T47D (cell line): ENCODE measurements around the gene IRAK1.
"Not testable (repeated sequence)": the region's sequence is repeated elsewhere in the genome, so short reads cannot be mapped to it uniquely, and the experiment has no call there.

Experiments used
- DNase-seq, 2 experiments: peaks; one replicate each; pipeline versions ENCODE4 v3.0.0 to v3.0.0-alpha.2; 2011 to 2012; ENCODE audit warnings: low read depth in 1 of 2, low spot score in 1 of 2
- JUND ChIP-seq: IDR thresholded peaks from 2 replicates; pipeline ENCODE4 v1.6.1; 2012; ENCODE audit warnings: low read depth
- in situ Hi-C: cut with HindIII; loops from 2 replicates; pipeline ENCODE4 v1.10.0; 2016; ENCODE audit warnings: low sequenced_read_pairs, low pct_unique_long_range_greater_than_20kb

Gene IRAK1

DNA sequence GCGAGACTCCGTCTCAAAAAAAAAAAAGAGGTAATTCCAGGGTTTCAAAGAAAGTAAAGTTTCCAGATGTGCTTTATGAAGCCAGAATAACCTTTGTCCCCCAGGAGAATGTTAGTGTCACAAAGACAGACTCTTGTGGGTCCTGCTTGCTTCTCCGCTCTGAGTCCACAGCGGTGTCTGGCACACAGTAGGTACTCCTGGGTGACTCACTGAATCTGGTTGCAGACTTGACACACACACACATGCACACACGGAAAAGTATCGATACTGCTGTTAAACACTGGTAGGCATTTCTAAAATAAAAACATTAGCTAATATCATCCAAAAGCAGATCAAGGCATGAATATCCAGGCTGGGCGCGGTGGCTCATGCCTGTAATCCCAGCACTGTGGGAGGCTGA, 24.2 kb downstream of the IRAK1 start:
- DNase-seq: no peak
- TF ChIP-seq JUND: no peak
- in situ Hi-C loops: no loop called here

DNA sequence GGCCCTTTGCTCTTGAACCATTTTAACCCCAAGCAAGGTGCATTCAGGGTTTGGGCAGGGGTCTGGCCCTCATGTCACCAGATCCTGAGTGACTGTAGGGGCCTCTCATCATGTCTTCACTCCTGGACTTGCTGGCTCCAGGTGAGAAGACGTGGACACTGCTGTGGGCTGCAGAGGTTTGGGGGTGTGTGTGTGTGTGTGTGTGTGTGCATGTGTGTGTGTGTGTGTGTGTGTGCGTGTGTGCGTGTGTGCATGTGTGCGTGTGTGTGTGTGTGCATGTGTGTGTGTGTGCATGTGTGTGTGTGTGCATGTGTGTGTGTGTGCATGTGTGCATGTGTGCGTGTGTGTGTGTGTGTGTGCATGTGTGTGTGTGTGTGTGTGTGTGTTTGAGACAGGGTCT, 25.3 kb downstream of the IRAK1 start:
- in situ Hi-C loops, DNase-seq: not testable (repeated sequence)

DNA sequence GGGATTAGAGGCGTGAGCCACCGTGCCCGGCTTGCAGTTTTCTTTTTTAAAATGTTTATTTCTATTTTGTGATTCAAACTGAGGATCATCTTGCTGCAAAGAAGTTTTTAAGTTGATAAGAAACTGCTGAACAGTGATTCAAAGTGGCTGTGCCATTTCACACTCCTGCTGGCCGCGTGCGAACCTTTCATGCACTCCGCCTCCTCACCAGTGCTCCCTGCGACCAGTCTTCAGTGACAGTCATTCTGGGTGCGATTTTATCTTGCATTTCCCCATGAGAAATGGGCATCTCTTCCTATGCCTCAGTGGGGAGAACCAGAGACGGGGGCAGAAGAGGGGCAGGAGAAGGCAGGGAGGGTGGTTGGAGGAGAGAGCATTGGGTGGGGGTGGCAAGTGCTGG, 25.7 kb downstream of the IRAK1 start:
- no peak for TF ChIP-seq JUND
- DNase-seq: no peak
- in situ Hi-C loops: no loop called here

DNA sequence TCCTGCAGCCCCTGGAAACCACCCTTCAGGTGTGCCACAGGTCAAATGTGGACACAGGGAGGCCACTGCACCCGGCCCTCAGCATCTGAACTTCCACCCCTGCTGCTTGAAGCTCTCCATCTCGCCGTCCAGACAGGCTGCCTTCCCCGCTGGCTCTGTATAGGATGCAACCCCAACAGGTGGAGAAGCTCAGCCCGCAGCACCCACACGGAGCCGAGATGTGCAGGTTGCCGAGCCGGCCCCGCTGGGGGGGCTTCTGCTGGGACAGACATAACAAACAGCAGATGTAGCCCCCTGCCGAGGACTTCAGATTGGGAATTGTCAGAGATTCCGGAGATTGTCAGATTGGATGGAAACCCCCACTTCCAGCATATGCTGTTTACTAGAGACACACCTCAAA, 26.6 kb downstream of the IRAK1 start:
- TF ChIP-seq JUND: no peak
- in situ Hi-C loops: no loop called here
- DNase-seq: no peak

DNA sequence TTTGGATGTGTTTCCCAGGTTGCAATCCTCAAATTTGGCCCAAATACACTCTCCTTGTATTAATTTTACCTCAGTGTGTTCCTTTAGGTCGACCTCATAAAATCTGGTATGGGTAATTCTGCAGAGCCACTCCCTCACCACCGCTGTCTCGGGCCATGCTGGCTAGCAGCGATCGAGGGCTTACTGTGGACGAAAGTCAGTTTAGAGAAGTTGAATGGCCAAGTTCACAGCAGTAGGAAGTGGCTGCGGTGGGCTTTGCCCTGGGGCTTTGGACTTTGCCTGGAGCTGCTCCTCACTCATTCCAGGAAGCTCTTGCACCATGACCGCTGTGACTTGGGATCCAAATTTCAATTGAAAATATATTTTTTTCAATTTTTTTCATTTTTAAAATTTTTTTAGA, 27.5 kb downstream of the IRAK1 start:
- no peak for TF ChIP-seq JUND
- in situ Hi-C loops: no loop called here
- DNase-seq: no peak

DNA sequence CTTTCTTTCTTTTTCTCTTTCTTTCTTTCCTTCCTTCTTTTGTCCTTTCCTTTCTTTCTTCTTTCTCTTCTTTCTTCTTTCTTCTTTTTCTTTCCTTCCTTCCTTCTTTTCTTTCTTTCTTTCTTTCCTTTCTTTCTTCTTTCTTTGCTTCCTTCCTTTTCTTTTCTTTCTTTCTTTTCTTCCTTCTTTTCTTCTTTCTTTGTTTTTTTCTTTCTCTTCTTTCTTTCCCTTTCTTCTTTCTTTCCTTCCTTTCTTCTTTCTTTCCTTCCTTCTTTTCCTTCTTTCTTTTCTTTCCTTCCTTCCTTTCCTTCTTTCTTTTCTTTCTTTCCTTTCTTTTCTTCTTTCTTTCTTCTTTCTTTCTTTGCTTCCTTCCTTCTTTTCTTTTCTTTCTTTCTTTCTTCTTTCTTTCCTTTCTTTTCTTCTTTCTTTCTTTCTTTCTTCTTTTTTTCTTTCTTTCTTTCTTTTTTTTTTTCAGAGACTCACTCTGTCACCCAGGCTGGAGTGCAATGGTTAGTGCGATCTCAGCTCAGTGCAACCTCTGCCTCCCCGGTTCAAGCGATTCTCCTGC, 28.6 kb downstream of the IRAK1 start:
- in situ Hi-C loops: no loop called here
- DNase-seq: no peak
- TF ChIP-seq JUND: no peak

DNA sequence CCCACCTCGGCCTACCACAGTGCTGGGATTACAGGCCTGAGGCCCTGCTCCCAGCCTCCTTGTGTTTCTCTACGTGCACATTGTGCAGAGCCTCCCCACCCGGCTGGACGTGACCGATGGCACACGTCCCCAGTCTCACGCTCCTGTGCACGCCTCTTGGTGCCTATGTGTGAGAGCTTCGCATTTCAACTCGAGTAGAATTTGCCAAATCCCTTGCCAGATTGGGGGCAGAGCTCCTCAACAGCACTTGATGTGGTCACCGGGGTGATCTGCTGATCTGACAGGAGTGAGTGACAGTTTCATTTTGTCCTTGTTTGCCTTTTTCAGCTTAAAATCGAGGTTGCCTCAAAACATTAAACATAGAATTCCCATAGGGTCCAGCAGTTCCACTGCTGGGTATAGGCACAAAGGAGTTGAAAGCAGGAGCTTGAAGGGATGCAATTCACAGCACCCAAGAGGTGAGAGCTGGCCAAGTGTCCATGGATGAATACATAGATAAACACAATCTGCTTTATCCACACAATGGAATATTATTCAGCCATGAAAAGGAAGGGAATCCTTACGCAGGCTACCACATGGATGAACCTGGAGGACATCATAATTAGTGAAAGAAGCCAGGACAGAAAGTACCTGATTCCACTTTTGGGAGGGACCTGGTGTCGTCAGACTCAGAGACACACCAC, 29.6 kb downstream of the IRAK1 start:
- TF ChIP-seq JUND: no peak
- no peak for DNase-seq
- in situ Hi-C loops: no loop called here

DNA sequence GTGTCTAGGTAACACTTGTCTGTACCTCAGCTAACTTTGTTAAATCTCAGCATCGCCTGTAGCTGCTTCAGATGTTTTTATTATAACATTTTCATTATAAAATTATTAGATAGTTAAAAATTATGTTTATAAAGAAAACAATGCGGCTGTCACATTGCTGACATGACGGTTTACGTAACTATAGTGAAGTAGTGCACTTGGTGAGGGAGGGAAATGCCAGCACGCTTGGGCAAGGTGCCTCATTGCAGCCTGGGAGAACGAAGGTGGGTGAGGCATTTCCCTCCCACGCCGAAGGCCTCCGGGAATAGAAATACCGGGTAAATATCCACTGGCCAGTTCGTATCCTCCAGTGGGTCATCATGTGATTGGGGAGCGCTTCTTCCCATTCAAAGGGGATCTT, 31.2 kb downstream of the IRAK1 start:
- in situ Hi-C loops: no loop called here
- no peak for TF ChIP-seq JUND

DNA sequence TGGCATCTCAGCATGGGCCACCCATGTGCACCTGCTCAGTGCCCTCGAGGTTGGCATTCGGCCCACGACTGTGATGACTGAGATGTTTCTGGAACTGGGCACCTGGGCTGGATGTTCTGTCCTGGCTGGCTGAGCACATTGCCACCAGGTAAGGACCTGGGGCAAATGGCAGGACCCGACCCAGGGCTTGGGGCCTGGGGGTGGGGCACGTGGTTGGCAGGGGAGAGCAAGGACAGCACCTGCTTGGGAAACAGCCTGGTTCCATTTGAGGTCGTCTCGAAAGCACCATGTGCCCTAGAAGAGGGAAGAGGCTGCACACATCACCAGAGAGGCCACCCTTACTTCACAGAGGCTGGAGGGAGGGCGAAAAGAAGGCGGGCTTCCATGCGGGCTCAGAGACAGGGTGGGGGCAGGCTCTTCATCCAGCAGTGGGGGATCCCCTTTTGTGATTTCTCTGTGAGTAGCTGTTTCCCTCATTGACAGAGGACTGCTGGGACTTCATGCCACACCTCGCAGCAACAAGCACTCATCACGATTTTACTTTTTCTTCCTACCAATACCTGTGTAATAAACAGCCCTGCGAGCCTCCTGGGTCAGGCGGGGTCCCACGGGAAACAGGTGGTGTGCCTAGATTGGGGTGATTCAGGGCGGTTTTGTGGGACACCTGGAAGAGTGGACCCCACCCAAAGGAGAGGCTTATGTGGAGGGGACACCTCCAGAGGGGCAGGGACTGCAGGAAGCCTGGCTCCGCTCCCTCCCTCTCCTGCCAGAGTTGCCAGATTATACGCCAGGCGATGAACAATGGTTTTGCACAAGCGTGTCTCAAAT, 35.1 kb downstream of the IRAK1 start:
- in situ Hi-C loops: no loop called here
- DNase-seq: no peak
- TF ChIP-seq JUND: no peak

More for the DNA sequence above, 31.2 kb downstream of the IRAK1 start:
- DNase-seq: no peak

DNA sequence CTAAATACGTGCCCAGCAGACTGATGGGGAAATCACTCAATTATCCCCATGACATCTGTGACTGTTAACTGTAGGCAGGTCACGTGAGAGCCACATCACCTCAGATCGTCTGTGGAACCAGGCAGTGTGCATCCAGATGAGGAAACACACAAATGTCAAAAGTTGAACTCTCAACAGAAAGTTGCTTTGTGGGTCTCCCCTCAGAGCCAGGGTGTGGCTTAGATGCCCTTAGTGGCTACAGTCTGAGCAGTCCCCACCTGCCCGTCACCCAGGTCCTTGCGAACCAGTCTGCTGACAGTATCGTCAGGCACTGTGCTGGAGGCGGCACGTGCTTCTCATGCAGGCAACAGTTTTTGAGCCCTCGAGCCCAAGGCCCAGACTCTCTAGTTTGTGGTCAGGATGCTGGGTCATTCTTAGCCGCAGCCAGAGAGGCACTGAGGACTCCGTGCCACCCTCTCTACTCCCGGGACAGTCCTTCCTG, 36.3 kb downstream of the IRAK1 start:
- in situ Hi-C loops: no loop called here
- DNase-seq: no peak
- no peak for TF ChIP-seq JUND

DNA sequence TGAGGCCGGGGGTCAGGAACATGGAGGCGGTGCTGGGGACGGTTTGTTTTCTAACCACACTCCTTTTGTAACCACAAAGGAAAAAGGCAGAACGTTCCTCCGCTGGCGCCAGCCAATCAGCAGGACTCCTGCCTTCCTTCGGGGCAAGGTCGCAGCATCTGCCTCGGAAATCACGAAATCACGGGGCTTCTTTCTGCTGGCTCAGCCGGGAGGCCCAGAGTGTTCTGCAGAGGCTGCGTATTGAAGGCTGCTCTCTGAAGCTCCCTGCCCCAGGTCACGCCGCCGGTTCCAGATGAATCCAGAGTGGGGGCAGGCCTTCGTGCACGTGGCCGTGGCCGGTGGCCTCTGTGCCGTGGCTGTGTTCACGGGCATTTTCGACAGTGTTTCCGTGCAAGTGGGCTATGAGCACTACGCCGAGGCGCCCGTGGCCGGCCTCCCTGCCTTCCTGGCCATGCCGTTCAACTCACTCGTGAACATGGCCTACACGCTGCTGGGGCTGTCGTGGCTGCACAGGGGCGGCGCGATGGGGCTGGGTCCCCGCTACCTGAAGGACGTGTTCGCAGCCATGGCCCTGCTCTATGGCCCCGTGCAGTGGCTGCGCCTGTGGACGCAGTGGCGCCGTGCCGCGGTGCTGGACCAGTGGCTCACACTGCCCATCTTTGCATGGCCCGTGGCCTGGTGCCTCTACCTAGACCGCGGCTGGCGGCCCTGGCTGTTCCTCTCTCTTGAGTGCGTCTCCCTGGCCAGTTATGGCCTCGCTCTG, 37.8 kb downstream of the IRAK1 start:
- TF ChIP-seq JUND: no peak

DNA sequence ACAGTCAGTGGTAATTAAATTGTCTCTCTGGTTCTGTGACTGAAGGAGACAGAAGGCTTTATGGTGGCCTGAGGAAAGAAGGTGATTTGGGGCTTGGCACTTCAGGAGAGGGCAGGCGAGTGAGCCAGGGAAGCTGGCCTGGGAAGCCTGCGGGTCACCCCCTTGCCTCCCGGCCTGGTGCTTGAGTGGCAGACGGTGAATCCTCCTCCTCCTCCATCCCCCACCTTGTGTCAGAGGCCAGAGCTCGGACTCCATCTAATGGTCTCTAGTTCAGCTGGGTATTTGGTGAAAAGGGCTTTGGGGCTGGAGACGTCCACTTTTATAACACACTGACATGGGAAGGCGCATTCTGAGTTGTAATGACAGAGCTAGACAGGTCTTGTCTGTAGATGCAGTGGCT, 38.5 kb downstream of the IRAK1 start:
- in situ Hi-C loops: no loop called here
- TF ChIP-seq JUND: no peak
- no peak for DNase-seq

More for the DNA sequence above, 37.8 kb downstream of the IRAK1 start:
- in situ Hi-C loops: no loop called here
- DNase-seq: no peak

DNA sequence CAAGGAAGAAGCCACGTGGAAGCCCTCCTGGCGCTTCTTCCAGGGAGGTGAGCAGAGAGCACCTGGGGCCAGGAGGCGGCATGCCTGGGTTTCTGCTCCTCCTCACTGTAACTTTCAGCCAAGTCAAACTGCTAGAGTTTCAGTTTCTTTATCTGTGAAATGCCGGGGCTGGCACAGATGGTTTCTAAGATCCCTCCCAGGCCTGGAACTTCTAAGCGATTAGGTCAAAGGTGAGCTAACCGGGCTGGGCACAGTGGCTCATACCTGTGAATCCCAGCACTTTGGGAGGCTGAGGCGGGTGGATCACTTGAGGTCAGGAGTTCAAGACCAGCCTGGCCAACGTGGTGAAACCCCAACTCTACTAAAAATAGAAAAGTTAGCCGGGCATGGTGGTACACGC, 39.3 kb downstream of the IRAK1 start:
- DNase-seq, in situ Hi-C loops: not testable (repeated sequence)
